Smooth muscle cell (in vitro differentiated cells): ENCODE results near the gene GBX2. TPM values are rescaled to one million over a fixed set of nuclear protein-coding genes. Genes with fewer than 3 reads are reported as not detected.

Experiments
- DNase-seq: peaks from one replicate; lab custom pipeline; 2025; ENCODE audit not compliant: unreplicated experiment; lab: John Stamatoyannopoulos, UW
- H2AFZ ChIP-seq: fragments of 200-600 bp; sonication (generic); 2 replicates; pipeline ENCODE4 v1.6.0; 2016; ENCODE audit warnings: antibody characterized with exemption, low read depth, mild to moderate bottlenecking
- H3F3A ChIP-seq: fragments of 200-600 bp; sonication (generic); 2 replicates; pipeline ENCODE4 v1.6.0; 2017; ENCODE audit warnings: antibody characterized with exemption, low read depth
- H3K27ac ChIP-seq: fragments of 200-600 bp; sonication (generic); 2 replicates; pipeline ENCODE4 v1.5.1; 2016; ENCODE audit warnings: low read depth, mild to moderate bottlenecking
- H3K27me3 ChIP-seq: fragments of 200-600 bp; sonication (generic); 2 replicates; pipeline ENCODE4 v1.6.1; 2016; ENCODE audit warnings: low read depth, mild to moderate bottlenecking
- H3K36me3 ChIP-seq: fragments of 200-600 bp; sonication (generic); 2 replicates; pipeline ENCODE4 v1.5.1; 2016; ENCODE audit warnings: low read depth
- H3K4me1 ChIP-seq: fragments of 200-600 bp; sonication (generic); 2 replicates; pipeline ENCODE4 v1.5.1; 2016; ENCODE audit warnings: low read depth
- H3K4me2 ChIP-seq: fragments of 200-600 bp; sonication (generic); 2 replicates; pipeline ENCODE4 v1.6.0; 2016; ENCODE audit warnings: mild to moderate bottlenecking
- H3K4me3 ChIP-seq: fragments of 200-600 bp; sonication (generic); 2 replicates; pipeline ENCODE4 v1.5.1; 2016; ENCODE audit warnings: mild to moderate bottlenecking
- H3K79me2 ChIP-seq: fragments of 200-600 bp; sonication (generic); 2 replicates; pipeline ENCODE4 v1.6.0; 2016; ENCODE audit warnings: low read depth, mild to moderate bottlenecking
- H3K9ac ChIP-seq: fragments of 200-600 bp; sonication (generic); 2 replicates; pipeline ENCODE4 v1.6.0; 2016; ENCODE audit warnings: low read depth
- H3K9me3 ChIP-seq: fragments of 200-600 bp; sonication (generic); replicated peaks from 2 replicates; pipeline ENCODE4 v1.5.1; 2016; ENCODE audit warnings: low read depth
- H4K20me1 ChIP-seq: fragments of 200-600 bp; sonication (generic); 2 replicates; pipeline ENCODE4 v1.6.0; 2016; ENCODE audit warnings: low read depth
- WGBS: methylation state at CpG from one replicate; pipeline ENCODE4 v1.1.7; 2016; ENCODE audit warnings: low lambda C conversion rate; 5-methylcytosine and 5-hydroxymethylcytosine counted together
- polyA plus RNA-seq: library from polyadenylated mRNA; unstranded; fragments of >200 nt; fragmentation: Nextera tagmentation; extraction: Ambion mirVana; gene quantifications from 2 replicates; pipeline ENCODE4 v1.2.1, GENCODE V29; 2016
- total RNA-seq: library from RNA; depleted of rRNA; stranded (reverse); fragments of >200 nt; gene quantifications from 2 replicates; pipeline ENCODE4 v1.2.3, GENCODE V29; 2014
- TF ChIP-seq, protein P1 (sequence below): fragments of 200-600 bp; sonication (generic); IDR thresholded peaks from 2 replicates; pipeline ENCODE4 v1.5.1; 2017; ENCODE audit warnings: borderline replicate concordance, mild to moderate bottlenecking, antibody characterized with exemption; ENCODE audit not compliant: insufficient read depth, poor library complexity, severe bottlenecking

Gene GBX2
- total and polyA plus RNA-seq, 2 experiments from 2014 or later, result not detected

DNA sequence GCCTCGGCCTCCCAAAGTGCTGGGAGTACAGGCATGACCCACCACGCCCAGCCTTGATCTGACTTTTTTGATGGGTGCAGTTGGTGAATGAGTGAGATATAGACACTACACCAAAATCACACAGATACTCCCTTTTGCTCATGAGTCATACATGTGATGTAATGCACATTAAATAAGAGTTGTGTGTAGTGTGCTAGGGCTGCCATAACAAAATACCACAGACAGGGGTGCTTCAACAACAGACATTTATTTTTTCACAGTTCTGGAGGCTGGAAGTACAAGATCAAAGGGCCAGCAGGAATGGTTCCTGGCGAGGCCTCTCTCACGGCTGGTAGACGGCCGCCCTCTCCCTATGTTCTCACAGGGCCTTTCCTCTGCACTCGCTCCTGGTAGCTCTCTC is 46.6 kb downstream of the GBX2 start:
- no peak overlapping the region for H3K4me2 ChIP-seq
- 93% methylated on average over 7 of the region's 7 CpGs for WGBS
- no peaks in the 10 kb centered on the region for H3K79me2 ChIP-seq
- H3K27me3 ChIP-seq, result no peaks in the 10 kb centered on the region
- H3K27ac ChIP-seq, result no peak overlapping the region
- no peaks in the 10 kb centered on the region for H3K36me3 ChIP-seq
- H3F3A ChIP-seq, result no peaks in the 10 kb centered on the region
- no peak overlapping the region for H2AFZ ChIP-seq
- no peaks in the 10 kb centered on the region for H4K20me1 ChIP-seq
- DNase-seq, result no peak
- no peak overlapping the region for H3K9ac ChIP-seq
- H3K4me1 ChIP-seq, result peaks cover 8% of the 10 kb centered on the region
- no peak overlapping the region for H3K4me3 ChIP-seq
- no peaks in the 10 kb centered on the region for H3K9me3 ChIP-seq
- TF ChIP-seq, protein P1, sequence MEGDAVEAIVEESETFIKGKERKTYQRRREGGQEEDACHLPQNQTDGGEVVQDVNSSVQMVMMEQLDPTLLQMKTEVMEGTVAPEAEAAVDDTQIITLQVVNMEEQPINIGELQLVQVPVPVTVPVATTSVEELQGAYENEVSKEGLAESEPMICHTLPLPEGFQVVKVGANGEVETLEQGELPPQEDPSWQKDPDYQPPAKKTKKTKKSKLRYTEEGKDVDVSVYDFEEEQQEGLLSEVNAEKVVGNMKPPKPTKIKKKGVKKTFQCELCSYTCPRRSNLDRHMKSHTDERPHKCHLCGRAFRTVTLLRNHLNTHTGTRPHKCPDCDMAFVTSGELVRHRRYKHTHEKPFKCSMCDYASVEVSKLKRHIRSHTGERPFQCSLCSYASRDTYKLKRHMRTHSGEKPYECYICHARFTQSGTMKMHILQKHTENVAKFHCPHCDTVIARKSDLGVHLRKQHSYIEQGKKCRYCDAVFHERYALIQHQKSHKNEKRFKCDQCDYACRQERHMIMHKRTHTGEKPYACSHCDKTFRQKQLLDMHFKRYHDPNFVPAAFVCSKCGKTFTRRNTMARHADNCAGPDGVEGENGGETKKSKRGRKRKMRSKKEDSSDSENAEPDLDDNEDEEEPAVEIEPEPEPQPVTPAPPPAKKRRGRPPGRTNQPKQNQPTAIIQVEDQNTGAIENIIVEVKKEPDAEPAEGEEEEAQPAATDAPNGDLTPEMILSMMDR, result no peak

DNA sequence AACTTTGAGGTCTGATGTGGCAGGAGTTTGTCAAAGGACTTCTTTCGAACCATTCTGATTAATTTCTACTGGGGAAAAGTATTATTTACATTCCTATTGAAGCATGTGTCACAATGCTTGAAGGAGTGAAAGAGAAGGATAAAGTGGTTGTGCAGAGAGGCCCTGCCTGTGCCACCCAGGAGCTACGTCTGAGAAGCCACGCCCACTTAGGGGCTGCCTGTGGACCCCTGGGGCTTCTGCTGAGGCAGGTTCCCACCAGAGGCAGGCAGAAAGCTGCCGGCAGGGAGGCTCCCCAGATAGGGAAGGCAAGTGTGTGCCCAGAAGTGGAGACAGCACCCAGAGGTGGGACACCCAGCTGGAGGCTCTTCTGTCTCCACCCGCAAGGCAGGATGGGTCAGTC is 47.4 kb downstream of the GBX2 start:
- TF ChIP-seq, protein P1, result no peak
- Histone ChIP-seq H3K27ac (no peak overlapping the region), H2AFZ (no peak overlapping the region), H4K20me1 (no peaks in the 10 kb centered on the region), H3K36me3 (no peaks in the 10 kb centered on the region), H3K9ac (no peak overlapping the region), H3K4me3 (no peak overlapping the region), H3K4me2 (no peak overlapping the region), H3F3A (no peaks in the 10 kb centered on the region), H3K27me3 (no peaks in the 10 kb centered on the region), H3K79me2 (no peaks in the 10 kb centered on the region), H3K9me3 (no peaks in the 10 kb centered on the region), H3K4me1 (peaks cover 8% of the 10 kb centered on the region)
- WGBS, result 90% methylated on average over 5 of the region's 5 CpGs
- no peak for DNase-seq

DNA sequence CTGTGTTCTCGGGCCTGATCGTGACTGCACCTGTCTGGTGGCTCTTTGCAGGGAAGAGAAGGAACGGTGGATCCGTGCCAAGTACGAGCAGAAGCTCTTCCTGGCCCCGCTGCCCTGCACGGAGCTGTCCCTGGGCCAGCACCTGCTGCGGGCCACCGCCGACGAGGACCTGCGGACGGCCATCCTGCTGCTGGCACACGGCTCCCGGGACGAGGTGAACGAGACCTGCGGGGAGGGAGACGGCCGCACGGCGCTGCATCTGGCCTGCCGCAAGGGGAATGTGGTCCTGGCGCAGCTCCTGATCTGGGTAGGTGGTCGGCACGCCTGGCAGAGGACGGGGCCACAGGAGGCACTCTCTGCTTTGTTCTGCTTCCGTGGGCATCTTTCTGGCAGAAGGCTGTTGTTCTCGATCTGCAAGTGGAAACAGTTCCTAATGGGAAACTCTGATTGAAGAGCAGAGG is 48.0 kb downstream of the GBX2 start:
- Histone ChIP-seq H4K20me1 (no peaks in the 10 kb centered on the region), H3K79me2 (no peaks in the 10 kb centered on the region), H2AFZ (no peak overlapping the region), H3K27me3 (no peaks in the 10 kb centered on the region), H3K27ac (no peak overlapping the region), H3F3A (no peaks in the 10 kb centered on the region), H3K36me3 (no peaks in the 10 kb centered on the region), H3K4me2 (no peak overlapping the region), H3K4me1 (peaks cover 8% of the 10 kb centered on the region), H3K4me3 (no peak overlapping the region), H3K9ac (no peak overlapping the region), H3K9me3 (no peaks in the 10 kb centered on the region)
- DNase-seq, result no peak
- 94% methylated on average over 29 of the region's 29 CpGs for WGBS
- TF ChIP-seq, protein P1, result no peak

DNA sequence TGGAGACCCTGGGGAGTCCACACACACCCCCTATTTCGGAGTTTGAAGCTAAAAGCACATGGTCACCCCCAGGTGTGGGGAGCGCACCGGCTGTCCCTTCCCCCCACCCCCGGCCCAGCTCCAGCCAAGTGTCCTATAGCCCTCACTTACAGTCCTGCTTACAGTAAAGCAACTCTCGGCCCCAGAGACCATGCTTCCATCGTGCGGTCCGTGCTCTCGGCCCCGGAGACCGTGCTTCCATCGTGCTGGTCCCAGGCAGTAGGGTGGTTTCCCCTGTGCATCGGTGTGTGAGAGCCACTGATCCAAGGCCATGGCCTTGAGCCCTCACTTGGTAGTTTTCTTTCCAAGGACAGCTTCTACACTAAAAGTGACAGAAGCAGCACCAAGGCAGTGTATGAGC is 48.7 kb downstream of the GBX2 start:
- Histone ChIP-seq H3K27me3 (no peaks in the 10 kb centered on the region), H3F3A (no peaks in the 10 kb centered on the region), H2AFZ (no peak overlapping the region), H3K9me3 (no peaks in the 10 kb centered on the region), H3K79me2 (no peaks in the 10 kb centered on the region), H3K4me2 (no peak overlapping the region), H3K27ac (no peak overlapping the region), H3K9ac (no peak overlapping the region), H3K4me3 (no peak overlapping the region), H3K4me1 (peaks cover 8% of the 10 kb centered on the region), H3K36me3 (no peaks in the 10 kb centered on the region), H4K20me1 (no peaks in the 10 kb centered on the region)
- 80% methylated on average over 13 of the region's 13 CpGs for WGBS
- TF ChIP-seq, protein P1, result no peak
- DNase-seq, result no peak
